Peyer's patch (tissue), 4 donors: Measurements from ENCODE around the gene PPP1R13B.

Experiments
- POLR2A ChIP-seq, 2 donors: fragments of 450-650 bp; IDR thresholded peaks; one replicate each; pipeline ENCODE4 v1.5.1; 2017; ENCODE audit warnings: antibody characterized with exemption in 2 of 2, mild to moderate bottlenecking in 2 of 2, moderate library complexity in 2 of 2
- TF ChIP-seq, protein P1 (sequence below), 6 experiments: fragments of 450-650 bp in 4 of 6; fragments of 200-600 bp in 2 of 6; sonication (generic) in 1 of 6; IDR thresholded peaks; one replicate each; pipeline ENCODE4 v1.5.1; 2017 to 2019; ENCODE audit warnings: antibody characterized with exemption in 6 of 6, mild to moderate bottlenecking in 3 of 6, moderate library complexity in 1 of 6

GRCh38 chr14:103840014-103840413 is 7.4 kb downstream of the PPP1R13B start:
- TF ChIP-seq, protein P1, sequence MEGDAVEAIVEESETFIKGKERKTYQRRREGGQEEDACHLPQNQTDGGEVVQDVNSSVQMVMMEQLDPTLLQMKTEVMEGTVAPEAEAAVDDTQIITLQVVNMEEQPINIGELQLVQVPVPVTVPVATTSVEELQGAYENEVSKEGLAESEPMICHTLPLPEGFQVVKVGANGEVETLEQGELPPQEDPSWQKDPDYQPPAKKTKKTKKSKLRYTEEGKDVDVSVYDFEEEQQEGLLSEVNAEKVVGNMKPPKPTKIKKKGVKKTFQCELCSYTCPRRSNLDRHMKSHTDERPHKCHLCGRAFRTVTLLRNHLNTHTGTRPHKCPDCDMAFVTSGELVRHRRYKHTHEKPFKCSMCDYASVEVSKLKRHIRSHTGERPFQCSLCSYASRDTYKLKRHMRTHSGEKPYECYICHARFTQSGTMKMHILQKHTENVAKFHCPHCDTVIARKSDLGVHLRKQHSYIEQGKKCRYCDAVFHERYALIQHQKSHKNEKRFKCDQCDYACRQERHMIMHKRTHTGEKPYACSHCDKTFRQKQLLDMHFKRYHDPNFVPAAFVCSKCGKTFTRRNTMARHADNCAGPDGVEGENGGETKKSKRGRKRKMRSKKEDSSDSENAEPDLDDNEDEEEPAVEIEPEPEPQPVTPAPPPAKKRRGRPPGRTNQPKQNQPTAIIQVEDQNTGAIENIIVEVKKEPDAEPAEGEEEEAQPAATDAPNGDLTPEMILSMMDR (IDR thresholded peaks at IDR 0.05), result no peak
- no peak for TF ChIP-seq POLR2A (IDR thresholded peaks at IDR 0.05)
